Suppressor macrophage treated with lipopolysaccharide for 1 hour (primary cell): ENCODE data around the gene NDUFS8.

ENCODE experiments used
- DNase-seq, 3 donors: peaks; one replicate each; pipeline ENCODE4 v3.0.0-alpha.2; 2020 to 2022

Gene NDUFS8

DNA sequence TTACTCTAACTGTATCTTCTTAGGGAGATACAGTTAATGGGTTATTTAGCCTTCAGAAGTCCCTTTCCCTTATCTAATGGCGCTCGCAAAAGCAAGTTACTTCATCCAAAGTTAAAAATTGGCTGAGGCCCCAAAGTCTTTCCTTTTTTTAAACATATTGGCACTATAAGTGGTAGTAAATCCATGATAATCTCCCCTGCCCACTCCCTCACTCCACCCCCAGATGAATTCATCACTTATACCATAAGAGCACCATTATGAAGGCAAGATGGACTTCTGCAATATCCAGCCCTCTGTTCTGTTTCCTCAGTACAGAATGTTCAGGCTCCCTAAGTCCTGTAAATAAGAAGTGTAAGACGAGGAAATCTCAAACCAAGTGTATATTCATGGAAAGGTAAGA is 53.0 kb downstream of the NDUFS8 start:
- no peak for DNase-seq
